DMS153 treated with DMSO at 0.1 percent for 48 hours (cell line): ENCODE data around the gene RAB3IL1.
"Not testable (repeated sequence)": the region's sequence is repeated elsewhere in the genome, so short reads cannot be mapped to it uniquely, and the experiment has no call there.

Source experiments
- DNase-seq: peaks from one replicate; lab custom pipeline; 2025; ENCODE audit not compliant: unreplicated experiment; lab: John Stamatoyannopoulos, UW

The RAB3IL1 gene

DNA sequence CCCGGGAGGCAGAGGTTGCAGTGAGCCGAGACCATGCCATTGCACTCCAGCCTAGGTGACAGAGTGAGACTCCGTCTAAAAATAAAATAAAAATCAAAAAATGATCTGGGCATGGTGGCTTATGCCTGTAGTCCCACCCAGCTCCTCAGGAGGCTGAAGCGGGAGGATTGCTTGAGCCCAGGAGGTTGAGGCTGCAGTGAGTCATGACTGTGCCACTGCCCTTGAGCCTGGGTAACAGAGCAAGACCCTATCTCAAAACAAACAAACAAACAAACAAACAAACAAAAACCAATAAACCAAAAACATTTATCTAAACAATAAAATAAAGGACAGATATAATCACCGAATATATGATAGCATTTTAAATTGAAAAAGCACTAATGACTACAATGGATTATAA is 36.3 kb upstream of the RAB3IL1 start:
- not testable (repeated sequence) for DNase-seq

DNA sequence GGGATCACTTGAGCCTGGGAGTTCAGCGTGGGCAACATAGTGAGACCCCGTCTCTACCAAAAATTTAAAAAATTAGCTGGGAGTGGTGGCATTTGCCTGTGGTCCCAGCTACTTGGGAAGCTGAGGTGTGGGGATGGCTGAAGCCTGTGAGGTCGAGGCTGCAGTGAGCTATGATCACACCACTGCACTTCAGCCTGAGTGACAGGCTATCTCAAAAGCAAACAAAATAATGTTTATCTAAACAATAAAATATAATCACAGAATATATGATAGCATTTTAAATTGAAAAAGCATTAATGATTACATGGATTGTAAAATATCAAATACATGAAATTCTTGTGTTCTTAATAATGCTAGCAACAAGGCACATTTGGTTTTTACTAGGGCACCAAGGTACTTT is 35.5 kb upstream of the RAB3IL1 start:
- no peak for DNase-seq

DNA sequence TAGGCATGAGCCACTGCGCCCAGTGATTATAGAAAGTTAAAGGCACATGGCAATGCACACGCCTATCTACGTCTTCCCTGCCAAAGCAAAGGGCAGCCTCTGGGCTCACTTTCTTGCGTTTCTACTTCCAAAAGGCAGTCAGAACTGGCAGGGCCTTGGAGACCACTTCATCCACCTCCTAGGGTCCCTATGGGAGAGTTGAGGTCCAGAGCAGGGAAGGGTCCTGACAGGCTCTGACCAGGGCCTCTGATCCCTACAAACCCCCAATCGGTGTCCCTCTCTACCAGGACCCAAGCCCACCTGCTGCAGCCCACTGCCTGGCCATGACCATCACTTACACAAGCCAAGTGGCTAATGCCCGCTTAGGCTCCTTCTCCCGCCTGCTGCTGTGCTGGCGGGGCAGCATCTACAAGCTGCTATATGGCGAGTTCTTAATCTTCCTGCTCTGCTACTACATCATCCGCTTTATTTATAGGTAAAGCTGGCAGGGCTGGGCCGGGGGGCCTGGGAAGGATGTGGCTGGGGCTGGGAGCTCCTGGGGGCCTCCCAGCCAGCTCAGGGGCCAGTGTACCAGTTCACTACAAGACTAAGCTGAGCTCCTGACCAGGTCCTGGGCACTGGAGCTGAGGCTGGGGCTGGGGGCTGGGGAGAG is 34.2 kb upstream of the RAB3IL1 start:
- DNase-seq, result no peak

DNA sequence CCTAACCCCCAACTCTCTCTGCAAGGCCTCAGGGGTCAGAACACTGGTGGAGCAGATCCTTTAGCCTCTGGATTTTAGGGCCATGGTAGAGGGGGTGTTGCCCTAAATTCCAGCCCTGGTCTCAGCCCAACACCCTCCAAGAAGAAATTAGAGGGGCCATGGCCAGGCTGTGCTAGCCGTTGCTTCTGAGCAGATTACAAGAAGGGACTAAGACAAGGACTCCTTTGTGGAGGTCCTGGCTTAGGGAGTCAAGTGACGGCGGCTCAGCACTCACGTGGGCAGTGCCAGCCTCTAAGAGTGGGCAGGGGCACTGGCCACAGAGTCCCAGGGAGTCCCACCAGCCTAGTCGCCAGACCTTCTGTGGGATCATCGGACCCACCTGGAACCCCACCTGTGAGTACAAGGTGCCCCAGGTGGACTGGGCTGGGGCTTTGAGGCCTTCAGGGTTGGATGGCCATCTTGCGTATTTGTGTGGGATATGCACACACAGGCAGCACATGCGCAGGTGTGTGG is 32.7 kb upstream of the RAB3IL1 start, which contains the start of gene BEST1:
TSS of gene BEST1 (plus strand) at position 317 of the 513 bp plus-strand sequence. CDS start 1,456 bp downstream, outside the sequence.
- DNase-seq, result no peak

DNA sequence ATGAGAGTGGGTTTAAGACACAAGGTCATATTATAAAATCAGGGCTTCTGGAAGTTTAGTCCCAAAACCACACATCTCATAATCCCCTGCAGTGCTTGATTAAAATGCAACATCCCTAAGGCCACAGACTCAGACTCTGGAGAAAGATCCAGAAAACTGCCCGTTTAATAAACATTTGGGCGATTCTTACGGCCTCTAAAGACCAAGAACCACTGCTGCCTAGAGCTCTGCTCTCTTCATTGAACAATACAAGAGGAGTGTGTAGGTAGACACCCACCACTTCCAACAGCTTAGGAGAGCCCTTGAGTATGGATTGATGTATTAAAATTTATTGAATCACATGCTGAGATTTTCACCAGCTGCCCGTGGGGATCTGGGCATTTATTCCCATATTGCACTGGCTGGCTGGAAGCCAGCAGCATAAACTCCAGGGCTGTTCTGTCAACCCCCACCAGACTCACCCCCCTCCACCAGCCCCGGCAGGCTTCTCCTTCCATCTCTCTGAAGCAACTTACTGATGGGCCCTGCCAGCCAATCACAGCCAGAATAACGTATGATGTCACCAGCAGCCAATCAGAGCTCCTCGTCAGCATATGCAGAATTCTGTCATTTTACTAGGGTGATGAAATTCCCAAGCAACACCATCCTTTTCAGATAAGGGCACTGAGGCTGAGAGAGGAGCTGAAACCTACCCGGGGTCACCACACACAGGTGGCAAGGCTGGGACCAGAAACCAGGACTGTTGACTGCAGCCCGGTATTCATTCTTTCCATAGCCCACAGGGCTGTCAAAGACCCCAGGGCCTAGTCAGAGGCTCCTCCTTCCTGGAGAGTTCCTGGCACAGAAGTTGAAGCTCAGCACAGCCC is 32.0 kb upstream of the RAB3IL1 start:
- peak; percentile 36 for DNase-seq

DNA sequence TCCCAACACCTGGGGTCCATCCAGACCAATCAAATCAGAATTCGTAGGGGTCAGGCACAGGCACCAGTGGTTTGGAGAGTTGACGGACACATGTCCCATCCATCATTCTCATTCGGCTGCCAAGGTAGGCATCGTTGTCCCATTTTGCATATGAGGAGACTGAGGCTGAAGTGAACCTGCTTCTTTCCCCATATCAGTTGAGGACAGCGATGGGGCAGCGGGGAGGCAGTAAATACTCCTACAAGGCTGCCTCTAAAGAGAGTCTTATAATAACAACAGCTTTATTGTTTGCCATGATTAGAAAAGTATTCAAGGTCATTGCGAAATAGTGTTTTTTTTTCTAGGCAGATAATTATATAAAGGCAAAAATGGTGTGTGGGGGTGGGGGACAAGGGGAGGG is 31.1 kb upstream of the RAB3IL1 start:
- no peak for DNase-seq

DNA sequence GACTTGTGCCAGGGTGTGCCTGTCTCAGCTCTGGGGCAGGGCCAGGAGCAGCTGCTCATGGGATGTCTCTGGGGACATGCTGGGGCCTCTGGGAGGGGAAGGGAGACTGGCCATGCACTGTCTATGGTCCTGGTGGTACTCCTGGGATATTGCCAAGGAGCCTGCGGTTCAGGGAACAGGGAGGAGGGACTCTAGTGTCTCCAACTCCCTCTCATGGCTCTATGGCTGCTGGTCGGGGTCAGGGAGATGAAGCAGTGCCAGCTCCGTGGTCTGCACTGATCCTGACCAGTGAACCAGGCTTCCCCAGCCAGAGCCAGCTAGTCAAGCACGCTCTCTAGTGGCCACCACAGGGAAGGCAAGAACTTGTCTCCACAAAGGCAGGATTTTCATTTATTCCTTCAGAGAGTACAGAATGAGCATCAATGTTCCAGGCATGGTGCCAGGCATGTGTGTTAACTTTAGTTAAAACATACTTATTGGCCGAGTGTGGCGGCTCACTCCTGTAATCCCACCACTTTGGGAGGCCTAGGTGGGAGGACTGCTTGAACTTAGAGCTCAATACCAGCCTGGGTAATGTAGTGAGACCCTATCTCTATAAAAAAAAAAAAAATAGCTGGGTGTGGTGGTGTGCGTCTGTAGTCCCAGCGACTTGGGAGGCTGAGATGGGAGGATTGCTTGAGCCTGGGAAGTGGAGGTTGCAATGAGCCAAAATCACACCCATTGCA is 30.3 kb upstream of the RAB3IL1 start:
- peak; percentile 76 for DNase-seq

DNA sequence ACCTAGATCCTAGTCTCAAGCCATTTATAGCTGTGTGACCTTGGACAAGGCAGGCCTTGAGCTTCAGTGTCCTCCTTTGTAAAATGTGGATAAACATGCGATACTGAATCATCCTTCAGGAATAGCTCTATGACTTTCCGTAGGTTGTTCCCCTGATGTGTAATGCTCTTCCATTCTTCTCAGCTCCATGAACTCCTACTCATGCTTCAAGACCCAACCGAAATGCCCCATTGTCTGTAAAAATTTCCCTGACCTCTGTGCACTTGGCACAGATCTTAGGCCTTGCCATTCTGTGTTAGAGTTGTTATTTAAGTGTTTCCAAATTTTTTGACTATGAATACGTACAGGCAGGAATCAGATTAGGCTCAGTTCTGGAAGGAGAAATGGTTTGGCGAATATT is 29.5 kb upstream of the RAB3IL1 start:
- DNase-seq, result no peak

DNA sequence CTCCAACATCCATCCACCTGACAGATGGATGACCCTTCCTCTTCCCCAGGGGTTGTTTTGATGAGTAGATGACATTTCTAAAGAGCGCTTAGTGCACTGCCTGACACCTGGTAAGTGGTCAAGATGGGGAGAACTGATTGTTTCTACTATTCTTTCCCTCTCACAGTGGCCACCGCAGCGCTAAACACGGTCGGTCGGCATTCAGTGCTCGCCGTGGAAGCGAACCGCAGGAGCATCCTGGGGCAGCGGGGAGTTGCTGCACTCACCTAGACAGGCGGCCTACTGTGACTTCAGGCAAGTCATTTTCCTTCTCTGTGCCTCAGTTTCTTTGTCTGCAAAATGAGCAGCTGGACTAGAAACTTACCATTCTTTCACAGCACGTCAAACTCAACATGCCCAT is 27.8 kb upstream of the RAB3IL1 start:
- no peak for DNase-seq

DNA sequence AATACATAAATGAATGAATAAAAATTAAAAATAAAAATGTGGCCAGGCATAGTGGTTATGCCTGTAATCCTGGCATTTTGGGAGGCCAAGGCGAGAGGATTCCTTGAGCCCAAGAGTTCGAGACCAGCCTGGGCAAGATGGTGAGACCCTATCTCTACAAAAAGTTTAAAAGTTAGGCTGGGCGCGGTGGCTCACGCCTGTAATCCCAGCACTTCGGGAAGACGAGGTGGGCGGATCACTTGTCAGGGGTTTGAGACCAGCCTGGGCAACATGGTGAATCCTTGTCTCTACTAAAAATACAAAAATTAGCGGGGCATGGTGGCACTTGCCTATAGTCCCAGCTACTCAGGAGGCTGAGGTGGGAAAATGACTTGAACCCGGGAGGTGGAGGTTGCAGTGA is 23.1 kb upstream of the RAB3IL1 start:
- no peak for DNase-seq

DNA sequence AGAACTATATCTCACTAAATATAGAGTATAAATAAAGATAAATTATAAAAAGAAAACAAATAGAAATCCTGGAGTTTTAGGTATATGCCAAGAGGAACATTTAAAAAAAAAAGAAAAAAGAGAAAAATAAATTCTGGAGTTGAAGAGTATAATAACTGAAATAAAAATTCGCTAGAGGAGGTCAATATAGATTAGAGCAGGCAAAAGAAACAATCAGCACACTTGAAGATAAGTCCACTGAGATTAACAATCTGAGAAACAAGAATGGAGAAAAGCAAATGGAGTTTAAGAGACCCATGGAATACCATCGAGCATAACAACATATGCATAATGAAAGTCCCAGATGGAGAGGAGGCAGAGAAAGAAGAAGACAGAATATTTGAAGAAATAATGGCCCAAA is 18.5 kb upstream of the RAB3IL1 start:
- no peak for DNase-seq

DNA sequence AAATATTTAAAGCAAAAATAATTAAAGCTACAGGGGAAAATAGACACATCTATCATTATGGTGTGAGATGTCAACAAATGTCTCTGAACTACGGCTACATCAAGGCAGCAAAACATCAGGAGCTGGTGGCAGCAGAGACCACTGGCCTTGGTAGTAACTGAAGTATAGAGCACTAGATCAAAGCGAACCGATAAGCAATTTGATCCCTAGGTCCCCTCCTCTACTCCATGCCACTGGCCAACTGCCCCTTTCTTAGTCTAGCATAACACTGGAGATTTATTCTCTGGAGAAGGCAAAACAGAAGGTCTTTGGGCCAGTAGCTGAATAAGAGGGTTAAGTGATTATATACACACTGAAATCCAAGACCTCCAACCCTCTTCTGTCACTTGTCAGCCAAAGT is 13.6 kb upstream of the RAB3IL1 start:
- no peak for DNase-seq

DNA sequence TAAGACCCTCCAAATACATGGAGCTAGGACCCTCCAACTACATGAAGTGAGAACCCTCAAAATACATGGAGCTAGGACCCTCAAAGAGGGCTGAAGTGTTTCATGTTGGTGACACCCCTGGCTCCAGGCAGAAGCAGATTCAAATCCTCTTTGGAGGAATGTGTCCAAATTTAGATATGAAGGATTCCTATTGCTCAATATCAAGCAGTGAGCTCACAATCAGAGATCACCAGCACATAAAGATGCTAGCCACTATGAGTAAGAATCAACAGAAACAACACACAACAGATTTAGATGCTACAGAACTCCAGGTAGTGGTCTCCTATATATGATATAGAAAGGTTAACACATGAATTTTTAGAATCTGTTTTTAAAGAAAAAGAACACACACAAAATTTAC is 11.2 kb upstream of the RAB3IL1 start:
- no peak for DNase-seq

DNA sequence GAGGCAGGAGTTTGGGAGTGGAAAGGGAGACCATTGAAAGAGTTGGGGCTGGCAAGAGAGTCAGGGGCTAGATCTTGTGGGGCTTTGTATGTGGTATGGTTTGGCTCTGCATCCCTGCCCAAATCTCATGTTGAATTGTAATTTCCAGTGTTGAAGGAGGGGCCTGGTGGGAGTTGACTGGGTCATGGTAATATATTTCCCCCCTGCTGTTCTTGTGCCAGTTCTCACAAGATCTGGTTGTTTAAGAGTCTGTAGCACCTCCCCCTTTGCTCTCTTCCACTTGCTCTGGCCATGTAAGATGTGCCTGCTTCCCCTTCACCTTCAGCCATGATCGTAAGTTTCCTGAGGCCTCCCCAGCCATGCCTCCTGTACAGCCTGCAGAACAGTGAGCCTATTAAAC is 10.1 kb upstream of the RAB3IL1 start:
- DNase-seq, result no peak

DNA sequence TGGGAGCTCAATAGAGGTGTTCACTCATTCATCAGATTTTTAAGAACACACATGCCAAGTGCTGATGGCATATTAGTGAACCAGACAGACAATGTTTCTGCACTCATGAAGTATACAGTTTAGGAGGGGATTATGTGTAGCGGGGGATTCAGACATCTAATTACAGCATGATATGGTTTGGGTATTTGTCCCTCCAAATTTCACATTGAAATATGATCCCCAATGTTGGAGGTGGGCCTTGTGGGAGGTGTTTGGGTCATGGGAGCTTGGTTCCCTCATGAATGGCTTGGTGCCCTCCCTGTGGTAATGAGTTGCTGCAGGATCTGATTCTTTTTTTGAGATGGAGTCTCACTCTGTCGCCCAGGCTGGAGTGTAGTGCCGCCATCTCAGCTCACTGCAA is 8.9 kb upstream of the RAB3IL1 start:
- no peak for DNase-seq

DNA sequence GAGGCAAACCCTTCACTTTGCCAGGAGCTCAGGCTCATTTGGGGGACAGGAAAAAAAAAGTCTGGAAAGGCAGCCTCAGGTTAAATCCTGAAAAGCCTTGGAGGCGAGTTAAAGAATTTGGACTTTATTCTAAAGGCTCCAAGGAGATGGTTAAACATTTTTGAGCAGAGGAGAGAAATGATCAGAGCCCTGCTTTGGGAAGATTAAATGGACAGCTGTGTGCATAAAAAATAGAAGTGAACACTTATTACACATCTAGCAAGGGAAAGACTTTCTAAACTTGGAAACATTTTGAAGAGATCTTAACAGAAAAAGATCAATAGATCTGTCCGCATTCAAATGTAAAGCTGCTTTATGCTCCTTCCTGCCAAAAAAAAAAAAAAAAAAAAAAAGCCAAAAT is 8.4 kb upstream of the RAB3IL1 start:
- no peak for DNase-seq

DNA sequence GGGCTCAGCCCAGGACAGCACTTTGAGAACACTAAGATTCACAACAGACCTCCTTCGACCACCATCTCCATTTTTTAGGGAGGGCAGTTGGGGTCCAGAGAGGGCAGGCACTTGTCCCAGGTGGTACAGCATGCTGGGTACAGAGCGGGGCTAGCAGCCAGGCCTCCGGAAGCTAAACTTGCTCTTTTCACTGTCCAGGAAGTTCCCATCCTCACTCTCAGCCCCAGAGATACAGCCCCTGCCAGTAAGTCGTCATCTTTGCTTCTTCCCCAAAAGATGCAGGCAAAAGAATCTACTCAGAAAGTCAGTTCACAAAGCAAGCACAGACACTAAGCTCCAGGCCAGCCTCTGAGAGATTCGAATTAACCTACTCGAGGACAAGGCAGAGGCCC is 6.7 kb upstream of the RAB3IL1 start:
- DNase-seq, result no peak

DNA sequence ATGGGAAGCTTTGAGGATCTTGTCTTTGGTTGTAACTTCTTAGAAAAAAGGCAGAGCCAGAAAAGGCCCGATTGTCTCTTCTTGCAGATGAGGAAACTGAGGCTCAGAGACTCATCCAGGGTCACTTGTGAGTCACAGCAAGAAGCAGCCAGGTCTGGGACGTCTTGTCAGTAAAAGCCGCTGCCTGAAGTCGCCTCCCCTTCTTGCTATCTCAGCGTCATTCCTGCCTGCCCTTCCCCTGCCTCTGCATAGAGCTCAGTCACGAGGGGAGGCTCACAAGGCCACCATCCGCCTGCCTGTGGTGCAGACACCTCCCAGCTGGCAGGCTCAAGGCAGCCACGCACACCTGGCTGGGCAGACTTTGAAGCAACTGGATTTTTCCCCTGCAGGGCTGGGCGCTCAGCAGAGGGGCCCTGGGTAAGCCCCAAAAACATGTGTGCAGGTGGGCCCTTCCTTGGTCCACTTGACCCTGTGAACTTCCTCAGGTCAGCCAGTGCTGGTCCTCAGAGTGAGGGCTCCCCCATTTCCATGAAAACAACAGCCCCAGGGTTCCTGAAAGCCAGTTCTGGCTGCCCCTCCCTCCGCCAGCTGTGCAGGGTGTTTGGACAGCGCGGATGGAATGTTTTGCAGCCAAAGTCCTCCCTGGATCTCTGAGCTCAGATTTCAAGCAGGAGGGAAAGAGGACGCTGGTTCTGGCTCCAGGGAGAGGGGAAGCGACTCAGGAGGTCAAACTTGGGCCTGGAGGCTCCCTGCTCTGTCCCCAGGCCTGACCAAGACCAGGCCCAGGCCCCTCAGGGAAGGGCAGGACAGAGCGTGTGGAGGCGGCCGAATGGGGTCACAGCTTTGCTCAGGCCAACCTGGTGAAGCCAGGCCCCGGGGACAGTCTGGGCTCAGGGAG is 6.0 kb upstream of the RAB3IL1 start:
- DNase-seq, result no peak

DNA sequence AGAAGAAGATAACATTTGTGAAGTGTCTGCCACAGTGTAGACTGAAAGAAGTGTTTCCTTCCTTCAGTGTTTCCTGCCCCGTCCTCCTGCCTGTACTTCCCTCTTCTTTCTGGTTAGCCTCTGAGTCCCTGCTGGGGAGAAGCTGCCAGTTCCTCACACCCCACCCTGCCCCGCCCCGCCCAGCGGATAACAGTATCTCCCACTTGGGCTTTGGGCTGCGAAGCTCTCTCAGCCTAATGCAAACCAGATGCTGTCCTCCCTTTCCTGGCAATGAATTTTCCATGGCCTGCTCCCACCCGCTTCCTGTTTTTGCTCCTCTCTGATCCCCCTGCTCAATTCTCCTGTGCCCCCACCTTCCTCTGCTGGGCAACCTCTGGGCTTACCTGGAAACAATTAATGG is 5.2 kb upstream of the RAB3IL1 start:
- DNase-seq, result no peak

DNA sequence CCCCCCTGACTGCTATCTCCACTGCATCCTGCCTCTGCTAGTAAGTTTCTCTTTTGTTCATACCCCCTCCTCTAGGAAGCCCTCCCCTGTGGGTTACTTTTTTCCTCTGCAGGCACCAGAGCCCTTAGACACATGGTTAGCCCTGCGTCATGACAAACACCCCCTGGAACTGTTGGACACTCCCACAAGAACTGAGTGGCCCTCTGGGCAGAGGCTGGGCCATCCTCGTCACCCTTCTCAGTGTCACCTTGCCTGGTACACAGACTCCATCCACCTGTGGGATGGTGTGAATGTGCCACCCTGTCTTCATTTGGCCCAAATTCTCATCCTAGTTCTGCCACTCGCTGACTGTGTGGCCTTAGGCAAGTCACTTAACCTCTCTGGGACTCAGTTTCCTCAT is 4.1 kb upstream of the RAB3IL1 start:
- DNase-seq, result no peak
